Measurements from ENCODE around the gene LRRC26.

LRRC26 gene

DNA sequence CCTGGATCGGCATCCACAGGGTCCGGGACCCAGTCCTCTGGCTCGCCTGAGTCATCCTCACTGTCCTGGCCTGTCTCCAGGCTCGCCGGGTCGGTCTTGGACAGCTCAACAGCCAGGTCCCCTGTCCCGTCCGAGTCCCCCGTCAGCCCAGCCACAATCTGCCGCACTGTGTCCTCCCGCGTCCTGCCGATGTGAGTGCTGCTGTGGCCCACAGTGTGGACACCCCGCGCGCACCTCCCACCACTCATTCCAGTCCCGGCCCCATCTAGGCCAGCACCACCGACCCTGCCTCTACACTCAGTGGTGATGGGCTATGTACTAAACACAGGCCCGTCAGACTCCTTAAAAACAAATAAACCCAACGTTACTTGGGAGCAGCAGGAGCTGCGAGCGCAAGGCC is 11.8 kb upstream of the LRRC26 start:
- no peak for DNase-seq

DNA sequence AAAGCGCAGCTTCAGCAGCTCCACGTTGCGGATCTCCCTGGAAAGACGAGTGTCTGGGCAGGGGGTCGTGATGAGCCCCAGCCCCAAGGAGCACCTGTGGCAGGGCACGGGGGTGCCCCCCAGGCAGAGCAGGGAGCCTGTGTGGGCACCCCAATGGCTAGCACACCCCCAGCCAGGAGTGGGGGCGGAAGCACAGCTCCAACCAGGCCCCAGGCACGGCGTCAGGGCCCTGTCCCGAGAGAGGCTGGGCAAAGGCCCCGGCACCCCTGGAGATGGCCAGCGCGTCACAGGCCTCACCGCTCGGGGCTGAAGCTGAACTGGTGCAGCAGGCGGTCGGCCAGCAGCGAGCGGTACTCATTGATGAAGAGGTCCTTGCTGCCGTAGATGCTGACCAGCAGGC is 10.6 kb upstream of the LRRC26 start:
- DNase-seq: no peak

DNA sequence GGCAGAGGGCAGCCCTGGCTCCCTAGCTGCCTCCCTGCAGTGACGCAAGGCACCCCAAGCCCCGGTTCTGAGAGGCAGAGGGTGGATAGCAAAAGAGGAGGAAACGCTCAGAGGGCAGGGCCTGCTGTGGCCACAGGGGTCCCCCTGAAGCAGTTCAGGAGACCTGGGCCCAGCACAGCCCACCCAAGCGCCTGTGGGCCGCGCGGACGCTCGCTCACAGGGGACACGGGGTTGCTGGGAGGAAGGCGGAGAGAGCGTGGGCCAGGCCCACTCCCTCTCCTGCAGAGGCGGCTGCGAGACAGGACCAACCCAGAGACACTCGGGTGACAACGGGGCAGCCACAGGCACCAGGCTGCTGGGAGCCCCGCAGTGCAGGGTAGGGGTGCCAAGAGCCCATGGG is 9.9 kb upstream of the LRRC26 start:
- no peak for DNase-seq

DNA sequence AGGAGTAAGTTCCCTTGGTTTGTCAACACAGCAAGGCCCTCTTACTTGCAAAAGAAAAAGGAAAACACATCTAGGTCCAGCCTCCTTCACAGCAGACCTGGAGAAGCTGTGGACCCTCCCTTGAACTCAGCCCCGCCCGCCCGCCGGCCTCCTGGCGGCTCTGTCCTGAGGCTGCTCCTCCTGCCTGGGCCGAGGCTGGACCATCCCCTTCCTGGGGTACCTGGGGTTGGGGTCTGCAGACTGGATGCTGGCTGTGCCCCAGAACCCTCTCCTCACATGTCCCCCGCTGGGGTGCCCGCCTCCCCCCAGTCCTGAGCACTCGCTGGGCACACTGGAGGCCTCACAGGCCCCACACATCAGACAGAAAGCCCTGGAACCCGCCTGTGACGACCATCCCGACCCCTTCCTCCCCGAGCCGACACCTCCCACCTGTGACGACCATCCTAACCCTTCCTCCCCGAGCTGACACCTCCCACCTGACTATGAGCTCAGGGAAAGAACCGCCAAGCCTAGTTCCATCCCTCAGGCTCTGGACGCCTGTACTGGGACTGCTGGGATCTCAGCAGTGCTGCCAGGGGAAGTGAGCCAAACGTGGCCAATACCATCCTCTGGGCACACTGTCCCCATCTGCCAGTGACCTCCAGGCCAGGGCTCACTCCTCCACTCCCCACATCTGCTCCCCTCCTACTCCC is 9.2 kb upstream of the LRRC26 start:
- DNase-seq: no peak

DNA sequence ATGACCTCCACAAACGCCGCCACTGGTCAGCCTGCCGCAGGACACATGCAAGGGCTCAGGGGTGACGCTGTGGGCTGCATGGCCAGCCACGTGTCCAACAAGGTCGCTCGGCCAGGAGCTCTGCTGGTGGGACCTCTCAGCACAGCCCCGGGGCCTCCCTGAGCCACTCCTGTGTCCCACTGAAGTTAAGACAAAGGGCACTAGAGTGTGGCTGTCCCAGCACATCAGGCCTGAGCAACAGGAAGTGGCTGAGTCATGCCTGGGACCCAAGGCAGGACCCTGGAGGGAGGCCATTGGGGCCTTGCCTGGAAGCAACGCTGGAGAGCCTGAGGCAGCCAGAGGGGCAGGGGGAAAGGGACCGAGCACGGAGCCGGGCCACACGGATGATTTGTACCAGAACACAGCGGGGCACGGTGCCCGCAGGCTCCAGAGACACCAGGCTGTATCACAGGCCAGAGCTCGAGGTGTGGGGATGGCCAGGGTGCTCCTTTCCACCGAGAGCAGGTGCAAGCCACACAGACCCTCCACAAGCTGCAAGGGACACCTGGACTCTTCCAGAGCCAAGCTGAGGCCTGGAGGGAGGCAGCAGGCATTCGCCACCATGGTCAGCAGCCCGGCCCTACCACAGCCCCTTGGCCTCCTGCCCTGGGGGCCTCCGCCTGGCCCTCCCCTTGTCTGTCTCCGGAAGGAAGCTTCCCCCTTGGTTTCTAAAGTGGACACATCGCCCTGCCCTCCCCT is 8.5 kb upstream of the LRRC26 start:
- no peak for DNase-seq

DNA sequence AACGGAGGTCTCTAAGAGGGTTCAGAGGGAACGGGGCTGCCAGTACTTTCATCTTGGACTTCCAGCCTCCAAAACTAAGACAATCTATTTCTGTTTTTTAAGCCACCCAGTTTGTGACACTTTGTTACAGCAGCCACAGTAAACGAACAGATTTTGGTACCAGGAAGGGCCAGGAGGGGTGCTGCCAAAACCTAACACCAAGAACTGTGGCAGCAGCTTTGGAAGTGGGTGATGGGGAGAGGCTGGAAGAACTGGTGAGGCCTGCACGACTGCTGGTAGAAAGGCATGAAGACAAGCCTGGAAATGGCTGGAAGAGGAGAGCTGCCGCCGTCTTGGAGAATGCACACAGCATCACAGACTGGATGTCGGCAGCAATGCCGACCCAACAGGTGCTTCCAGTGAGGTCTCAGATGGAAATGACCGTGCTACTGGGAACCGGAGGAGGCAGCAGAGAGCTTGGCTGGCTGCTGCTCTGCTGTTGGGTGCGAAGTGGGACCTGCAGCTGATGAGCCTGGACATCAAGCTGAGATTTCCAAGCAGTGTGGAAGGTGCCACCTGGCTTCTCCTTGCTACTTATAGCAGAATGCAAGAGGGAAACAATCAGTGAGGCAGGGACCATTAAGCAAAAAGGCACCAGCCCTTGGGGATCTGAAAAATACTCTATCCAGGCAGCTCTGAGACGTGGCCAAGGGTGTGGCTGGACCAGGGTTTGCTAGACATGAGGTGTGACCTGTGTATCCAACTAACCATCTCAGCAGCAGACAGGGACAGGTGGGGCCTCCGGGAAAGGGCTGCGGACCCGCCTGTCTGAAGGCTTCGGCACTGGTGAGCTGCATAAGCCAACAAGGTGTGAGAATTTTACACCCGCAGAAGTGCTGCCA is 6.7 kb upstream of the LRRC26 start:
- no peak for DNase-seq

DNA sequence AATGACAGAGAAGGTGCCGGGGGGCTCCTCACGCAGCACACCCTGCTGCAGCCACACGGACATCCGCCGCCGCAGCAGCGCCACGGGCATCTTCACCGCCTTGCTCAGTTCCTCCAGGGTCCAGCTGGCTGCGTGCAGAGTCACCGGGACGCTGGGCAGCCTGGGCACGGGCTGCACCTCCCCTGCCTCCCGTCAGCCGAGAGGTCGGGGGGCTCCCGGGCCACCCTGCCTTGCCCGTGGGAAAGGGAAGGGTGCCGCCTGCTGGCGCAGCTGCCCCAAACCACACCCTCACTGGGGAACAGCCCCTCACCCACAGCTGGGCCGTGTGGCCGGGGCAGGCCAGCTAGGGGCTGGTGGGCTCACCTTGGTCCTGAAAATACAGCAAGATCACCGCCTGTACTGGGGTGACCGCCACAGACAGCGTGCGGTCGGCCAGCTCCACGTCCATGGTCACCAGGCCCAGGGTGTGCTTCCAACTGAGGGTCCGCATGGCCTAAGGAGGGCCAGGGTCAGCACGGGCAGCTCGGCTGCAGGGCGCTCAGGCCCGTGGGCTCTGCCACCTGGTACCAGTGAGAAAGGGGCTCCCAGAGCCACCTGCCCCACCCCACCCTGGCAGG is 5.6 kb upstream of the LRRC26 start:
- DNase-seq: no peak

DNA sequence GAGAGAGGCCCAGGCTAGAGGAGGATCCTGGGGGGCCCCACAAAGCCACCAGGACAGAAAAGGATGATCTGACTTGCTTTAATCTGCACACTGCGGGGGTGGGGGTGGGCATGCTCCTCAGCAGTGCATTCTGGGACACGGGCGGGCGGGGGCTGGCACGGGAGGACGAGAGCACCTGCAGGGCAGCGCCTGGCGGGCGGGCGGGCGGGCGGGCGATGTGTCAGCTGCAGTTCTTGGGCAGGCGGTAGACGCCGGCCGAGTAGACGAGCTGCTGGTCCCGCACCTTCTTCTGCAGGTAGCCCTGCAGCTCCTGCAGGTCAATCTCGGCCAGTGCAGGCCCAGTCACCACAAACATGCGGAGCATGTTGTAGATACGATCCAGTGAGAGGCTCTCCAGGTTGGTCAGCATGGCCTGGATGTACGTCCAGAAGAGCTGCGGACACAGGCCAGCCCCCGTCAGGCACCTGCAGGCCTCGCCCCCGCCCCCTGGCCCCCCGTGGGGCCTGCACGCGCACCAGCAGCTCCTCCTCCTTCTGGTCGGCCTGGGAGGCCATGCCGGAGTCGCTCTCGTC is 5.0 kb upstream of the LRRC26 start:
- DNase-seq: no peak

DNA sequence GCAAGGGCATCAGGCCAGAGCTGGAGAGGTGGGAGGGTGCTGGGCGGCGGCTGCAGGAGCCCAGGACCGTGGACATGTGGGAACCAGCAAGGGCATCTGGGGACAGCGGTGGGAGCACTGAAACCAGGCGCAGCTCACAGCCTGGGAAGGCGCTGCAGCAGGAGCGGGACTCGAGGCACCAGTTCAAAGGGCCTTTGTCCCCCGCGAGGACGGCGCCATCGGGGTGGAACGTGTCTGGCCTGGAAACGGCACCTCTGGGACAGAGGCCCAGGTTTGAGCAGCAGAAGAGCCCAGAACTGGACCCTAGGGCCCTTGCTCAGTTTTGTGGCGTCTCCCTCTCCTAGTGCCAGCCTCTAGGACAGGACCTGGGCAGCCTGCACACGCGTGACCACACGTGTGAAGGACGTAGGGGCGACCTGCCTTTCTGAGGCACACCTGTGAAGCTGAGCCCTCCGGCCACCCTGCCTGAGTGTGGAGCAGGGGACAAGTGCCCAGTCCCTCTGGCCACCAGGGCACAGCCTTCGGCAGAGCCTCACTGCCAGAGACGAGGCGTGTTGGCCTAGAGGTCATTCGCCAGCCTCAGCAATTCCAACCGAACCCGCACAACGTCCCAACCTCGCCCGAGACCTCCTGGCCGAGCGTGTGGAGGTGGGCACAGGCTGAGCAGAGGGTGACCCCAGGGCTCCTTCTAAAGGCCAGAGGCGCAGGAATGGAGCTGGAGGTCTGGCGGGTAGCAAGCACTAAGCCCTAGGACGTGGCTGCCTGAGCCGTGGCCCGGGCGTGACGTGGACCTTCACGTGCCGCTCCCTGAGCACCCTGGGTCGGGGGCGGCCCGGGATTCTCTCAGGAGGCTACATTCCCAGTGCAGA is 4.2 kb upstream of the LRRC26 start:
- no peak for DNase-seq

DNA sequence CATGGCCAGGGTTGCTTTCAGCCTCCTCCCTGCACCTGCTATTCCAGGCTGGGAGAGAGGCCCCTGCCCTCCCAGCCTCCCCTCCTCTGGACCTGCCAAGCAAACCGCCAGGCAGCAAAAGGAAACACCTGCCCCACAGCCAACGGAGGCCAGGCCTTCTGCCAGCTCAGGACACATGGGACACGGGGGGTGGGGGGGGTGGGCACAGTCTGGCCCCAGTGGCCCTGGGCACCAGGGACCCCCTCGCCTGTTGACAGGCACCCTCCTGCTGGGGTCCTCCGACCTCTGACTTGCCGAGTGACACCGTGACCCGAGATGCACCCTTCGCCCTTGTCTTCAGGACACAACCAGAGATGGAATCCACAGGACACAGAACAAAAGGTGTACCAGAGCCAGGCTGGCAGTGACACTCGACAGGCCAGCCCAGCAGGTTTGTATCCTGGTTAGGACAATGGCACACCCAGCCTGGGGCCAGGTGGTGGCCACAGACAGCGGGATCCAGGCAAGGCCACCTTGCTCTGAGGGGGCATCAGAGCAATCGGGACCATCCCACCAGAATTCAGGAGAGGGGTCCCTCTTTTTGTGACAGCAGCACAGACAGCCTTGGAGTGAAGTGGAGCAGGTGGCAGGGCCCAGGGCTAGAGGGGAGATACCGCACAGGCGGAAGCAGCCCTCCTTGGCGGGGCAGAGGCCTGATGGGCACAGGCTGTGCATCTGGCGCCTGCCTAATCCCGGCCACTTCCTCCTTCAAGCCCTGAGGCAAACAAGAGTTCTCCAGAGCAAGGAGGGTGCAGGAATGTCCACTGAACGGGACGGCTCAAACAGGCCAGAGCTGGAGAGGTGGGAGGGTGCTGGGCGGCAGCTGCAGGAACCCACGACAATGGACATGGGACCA is 3.3 kb upstream of the LRRC26 start:
- no peak for DNase-seq

DNA sequence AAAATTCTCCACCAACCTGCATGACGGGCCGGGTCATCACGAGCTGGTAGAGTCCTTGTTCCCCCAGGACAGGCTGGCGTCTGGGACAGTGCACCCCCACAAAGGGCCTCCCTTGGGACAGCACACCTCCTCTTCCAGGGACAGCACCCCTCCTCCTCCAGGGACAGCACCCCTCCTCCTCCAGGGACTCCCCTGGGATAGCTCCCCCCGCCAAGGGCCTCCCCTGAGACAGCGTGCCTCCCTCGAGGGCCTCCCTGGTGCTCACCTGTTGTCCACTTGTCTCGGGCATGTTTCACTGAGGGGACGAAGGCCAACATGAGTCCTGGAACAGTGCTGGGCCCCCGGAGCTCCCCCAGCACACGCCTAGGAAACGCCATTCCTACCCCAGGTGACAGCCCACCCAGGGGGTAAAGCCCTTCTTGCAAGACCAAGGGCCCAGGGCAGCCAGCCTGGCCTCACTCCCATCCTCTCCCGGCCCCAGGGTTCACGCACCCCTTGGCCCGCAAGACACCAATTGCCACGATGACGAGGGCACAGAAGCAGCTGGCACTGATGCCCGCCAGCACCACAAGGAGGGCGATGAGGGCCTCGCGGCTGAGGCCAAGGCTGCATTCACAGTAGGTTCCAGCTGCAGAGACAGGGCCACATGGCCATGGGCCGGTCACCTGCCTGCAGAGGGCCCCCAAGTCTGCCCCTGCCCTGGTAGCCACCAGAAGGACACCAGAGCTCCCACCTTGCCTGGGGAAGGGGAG is 1.5 kb upstream of the LRRC26 start:
- no peak for DNase-seq

DNA sequence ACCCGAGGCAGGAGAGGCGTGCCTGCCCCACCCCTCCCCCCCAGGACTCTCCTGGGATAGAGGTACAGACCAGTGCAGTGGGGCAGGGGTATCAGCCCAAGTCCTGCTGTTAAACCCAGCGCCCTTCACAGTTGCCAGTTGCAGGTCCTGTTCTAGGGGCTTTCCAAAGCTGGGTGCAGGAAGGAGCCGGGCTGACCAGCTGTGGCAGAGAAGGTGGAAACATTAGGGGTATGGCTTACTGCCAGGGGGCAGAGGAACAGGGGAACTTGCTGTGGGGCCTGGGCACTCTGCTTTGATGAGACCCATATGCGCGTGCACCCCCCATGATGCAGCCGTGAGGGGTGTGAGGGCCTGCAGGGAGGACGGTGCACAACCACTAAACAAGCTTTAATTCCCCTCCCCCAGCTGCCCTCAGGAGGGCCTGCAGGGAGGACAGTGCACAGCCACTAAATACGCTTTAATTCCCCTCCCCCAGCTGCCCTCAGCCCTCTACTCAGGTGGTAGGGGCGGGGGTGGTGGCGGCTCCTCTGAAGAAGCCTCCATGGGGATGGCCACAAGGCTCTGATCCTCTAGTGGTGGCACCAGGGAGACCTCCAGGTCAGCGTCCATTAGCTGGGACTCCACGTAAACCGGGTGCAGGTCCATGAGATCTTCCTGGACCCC is 766 bp upstream of the LRRC26 start:
- no peak for DNase-seq

DNA sequence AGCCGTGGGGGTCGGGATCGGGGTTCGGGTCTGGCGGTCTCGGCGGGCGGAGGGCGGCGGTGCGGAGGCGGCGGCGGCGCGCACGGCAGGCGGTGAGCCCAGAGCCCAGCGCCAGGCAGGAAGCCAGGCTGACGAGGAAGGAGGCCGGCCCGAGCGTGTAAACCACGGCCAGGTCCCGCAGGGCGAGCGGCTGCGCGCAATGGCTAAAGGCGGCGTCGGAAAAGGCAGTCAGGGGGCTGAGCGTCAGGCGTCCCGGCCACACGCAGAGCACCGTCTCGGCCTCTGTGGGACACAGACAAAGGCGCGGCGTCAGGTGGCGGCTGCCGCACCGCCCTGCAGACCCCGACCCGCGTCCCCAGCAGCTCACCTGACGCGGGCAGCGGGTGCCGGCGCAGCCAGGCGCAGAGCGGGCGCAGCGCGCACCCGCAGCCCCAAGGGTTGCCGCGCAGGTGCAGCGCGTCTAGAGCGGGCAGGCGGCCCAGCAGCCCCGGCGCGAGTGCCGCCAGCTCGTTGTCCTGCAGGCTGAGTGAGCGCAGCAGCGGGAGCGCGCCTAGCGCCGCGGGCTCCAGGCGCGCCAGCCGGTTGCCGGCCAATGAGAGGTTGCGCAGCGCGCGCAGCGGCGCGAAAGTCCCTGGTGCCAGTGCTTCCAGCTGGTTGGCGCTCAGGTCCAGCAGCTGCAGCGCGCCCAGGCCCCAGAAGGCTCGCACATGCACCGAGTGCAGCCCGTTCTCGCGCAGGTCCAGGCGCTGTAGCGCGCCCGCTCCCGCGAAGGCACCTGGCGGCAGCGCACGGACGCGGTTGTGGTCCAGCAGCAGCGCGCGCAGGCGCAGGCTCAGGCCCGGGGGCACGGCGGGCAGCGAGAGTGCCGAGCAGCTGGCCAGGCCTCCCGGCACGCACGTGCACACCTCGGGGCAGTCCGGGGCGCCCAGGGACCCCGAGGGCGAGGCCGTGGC is 671 bp downstream of the LRRC26 start:
- peak; percentile 86 for DNase-seq

DNA sequence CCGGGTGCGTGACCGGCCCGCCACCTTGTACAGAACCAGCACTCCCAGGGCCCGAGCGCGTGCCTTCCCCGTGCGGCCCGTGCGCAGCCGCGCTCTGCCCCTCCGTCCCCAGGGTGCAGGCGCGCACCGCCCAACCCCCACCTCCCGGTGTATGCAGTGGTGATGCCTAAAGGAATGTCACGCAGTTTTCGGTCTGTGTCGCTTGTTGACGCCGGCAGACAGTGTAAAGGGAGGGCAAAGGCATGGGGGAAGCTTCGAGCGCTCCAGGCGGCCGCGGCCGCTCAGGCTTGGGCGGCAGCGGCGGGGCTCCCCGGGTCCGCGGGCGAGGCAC is 1.3 kb downstream of the LRRC26 start:
- no peak for DNase-seq

DNA sequence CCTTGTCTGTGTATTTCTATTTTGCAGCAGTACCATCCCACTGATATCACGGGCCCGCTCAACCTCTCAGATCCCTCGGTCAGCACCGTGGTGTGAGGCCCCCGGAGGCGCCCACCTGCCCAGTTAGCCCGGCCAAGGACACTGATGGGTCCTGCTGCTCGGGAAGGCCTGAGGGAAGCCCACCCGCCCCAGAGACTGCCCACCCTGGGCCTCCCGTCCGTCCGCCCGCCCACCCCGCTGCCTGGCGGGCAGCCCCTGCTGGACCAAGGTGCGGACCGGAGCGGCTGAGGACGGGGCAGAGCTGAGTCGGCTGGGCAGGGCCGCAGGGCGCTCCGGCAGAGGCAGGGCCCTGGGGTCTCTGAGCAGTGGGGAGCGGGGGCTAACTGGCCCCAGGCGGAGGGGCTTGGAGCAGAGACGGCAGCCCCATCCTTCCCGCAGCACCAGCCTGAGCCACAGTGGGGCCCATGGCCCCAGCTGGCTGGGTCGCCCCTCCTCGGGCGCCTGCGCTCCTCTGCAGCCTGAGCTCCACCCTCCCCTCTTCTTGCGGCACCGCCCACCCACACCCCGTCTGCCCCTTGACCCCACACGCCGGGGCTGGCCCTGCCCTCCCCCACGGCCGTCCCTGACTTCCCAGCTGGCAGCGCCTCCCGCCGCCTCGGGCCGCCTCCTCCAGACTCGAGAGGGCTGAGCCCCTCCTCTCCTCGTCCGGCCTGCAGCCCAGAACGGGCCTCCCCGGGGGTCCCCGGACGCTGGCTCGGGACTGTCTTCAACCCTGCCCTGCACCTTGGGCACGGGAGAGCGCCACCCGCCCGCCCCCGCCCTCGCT is 1.9 kb downstream of the LRRC26 start:
- DNase-seq: peak; percentile 19

DNA sequence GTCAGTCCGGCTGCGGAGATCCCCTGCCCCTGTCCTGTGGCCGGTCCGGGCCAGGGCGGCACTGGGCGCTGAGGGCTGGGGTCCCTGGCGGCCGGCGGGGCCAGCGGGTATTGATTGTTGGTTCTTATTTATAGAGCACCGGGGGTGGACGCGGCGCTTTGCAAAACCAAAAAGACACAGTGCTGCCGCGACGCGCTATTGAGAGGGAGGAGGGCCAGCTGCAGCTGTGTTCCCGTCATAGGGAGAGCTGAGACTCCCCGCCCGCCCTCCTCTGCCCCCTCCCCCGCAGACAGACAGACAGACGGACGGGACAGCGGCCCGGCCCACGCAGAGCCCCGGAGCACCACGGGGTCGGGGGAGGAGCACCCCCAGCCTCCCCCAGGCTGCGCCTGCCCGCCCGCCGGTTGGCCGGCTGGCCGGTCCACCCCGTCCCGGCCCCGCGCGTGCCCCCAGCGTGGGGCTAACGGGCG is 2.5 kb downstream of the LRRC26 start:
- DNase-seq: no peak

All from NCI-H526 treated with DMSO at 0.1 percent for 48 hours (cell line).